GM12801 (cell line): Measurements from ENCODE around the gene MRC1.

ENCODE experiments used
- TF ChIP-seq, protein P1 (sequence below): IDR thresholded peaks from one replicate; pipeline ENCODE4 v1.5.1; 2011; ENCODE audit warnings: control low read depth; ENCODE audit not compliant: insufficient read length; ENCODE audit errors: extremely low read depth

The MRC1 gene

DNA sequence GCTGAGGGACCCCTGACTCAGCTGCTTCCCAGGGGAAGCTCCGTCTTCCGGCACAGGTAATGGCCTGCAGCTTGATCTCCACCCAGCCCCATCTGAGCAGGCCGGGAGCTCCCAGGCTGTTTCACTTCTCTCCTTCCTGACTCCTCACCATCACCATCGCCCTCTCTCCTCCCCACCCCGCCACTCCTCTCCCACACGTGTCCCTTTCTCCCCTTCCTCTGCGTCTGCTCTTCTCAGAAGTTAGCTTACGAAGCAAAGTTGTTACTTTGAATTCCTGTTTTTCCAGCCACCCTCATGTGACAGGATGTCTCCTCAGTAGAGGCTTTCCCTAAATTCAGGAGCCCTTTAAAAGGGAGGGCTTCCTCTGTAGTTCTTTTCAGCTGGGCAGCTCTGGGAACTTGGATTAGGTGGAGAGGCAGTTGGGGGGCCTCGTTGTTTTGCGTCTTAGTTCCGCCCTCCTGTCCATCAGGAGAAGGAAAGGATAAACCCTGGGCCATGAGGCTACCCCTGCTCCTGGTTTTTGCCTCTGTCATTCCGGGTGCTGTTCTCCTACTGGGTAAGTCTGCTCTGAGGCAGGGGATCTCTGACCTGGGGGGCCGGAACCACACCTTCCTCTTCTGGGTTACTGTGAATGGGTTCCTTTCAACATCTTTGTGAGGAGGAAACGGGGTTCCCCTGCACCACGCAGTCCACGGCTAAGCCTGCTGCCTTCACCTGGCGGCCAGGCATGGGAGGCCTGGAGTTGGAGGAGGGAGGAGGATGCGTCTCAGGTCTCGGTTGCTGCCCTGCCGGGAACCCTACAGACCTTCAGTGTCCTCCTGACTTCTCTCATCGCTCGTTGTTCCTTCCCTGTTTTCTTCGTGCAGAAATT lies at the start of gene MRC1:
MRC1 (plus strand) TSS at position 378 of the 871 bp plus-strand sequence; CDS start at position 496, 118 bp downstream.
- TF ChIP-seq, protein P1, sequence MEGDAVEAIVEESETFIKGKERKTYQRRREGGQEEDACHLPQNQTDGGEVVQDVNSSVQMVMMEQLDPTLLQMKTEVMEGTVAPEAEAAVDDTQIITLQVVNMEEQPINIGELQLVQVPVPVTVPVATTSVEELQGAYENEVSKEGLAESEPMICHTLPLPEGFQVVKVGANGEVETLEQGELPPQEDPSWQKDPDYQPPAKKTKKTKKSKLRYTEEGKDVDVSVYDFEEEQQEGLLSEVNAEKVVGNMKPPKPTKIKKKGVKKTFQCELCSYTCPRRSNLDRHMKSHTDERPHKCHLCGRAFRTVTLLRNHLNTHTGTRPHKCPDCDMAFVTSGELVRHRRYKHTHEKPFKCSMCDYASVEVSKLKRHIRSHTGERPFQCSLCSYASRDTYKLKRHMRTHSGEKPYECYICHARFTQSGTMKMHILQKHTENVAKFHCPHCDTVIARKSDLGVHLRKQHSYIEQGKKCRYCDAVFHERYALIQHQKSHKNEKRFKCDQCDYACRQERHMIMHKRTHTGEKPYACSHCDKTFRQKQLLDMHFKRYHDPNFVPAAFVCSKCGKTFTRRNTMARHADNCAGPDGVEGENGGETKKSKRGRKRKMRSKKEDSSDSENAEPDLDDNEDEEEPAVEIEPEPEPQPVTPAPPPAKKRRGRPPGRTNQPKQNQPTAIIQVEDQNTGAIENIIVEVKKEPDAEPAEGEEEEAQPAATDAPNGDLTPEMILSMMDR, result no peak

DNA sequence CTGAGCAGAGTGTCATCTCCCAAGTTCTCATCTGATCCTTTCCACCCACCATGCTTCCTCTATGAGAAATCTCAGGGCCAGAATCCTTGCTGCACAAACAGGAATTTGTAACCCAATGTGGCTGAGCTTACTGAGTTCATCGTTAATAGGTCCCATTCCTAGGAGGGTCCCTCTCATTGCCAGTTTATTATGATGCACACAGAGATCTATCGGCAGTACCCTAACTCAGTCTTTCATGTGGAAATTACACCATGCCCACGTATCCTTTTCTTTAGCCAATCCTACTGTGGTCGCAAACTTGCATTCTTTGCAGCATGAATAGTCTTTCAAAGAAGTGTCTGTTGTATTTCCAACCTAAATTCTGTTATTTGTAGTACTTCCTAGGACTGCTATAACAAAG lies 45.0 kb upstream of the MRC1 start:
- TF ChIP-seq, protein P1, result no peak

GRCh38 chr10:17765602-17766001 lies 43.5 kb upstream of the MRC1 start:
- TF ChIP-seq, protein P1, result no peak

GRCh38 chr10:17766731-17767130 lies 42.4 kb upstream of the MRC1 start:
- TF ChIP-seq, protein P1, result no peak

GRCh38 chr10:17768496-17768895 lies 40.7 kb upstream of the MRC1 start:
- TF ChIP-seq, protein P1, result no peak

GRCh38 chr10:17768957-17769356 lies 40.2 kb upstream of the MRC1 start:
- TF ChIP-seq, protein P1, result no peak

GRCh38 chr10:17771017-17771416 lies 38.1 kb upstream of the MRC1 start:
- TF ChIP-seq, protein P1, result no peak
